ENCODE results near the gene SPAG16.
"Not testable (repeated sequence)": the region's sequence is repeated elsewhere in the genome, so short reads cannot be mapped to it uniquely, and the experiment has no call there.

SPAG16 gene

DNA sequence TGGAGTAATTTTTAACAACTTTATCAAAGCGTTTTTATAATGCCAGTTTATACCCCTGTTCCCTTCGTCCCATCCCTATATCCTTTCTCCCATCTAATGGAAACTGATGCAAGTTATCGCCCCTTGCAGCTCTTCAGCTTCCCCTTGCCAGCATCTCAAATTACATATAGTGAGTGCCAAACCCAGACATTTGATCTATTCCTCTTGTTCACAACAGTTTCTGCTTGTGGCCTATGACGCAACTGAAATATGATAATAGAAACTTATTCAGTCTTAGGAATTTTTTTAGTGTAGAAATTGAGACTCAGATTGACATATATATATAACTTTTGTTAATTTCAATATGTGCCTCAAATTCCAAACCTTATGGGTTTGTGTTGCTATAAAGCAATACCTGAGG, 564.4 kb downstream of the SPAG16 start:
- no peak for DNase-seq

DNA sequence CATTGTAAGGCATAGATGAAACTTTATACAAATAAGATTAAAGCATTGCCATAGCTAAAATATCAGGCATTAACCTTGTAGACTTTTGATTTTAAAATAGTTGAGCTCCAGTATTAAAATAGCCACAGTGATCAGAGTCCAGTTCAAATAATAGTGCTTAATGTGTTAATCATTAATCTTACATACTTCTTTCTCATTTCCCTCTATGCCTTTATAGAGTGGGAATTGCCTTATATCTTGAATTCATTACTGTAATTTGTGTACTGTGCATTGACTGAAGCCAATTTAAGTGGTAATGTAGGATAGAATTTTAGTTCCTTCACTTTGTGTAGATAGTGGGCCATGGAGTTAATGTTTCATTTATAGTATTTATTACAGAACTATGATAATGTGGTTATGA, 577.4 kb downstream of the SPAG16 start:
- DNase-seq, result no peak

DNA sequence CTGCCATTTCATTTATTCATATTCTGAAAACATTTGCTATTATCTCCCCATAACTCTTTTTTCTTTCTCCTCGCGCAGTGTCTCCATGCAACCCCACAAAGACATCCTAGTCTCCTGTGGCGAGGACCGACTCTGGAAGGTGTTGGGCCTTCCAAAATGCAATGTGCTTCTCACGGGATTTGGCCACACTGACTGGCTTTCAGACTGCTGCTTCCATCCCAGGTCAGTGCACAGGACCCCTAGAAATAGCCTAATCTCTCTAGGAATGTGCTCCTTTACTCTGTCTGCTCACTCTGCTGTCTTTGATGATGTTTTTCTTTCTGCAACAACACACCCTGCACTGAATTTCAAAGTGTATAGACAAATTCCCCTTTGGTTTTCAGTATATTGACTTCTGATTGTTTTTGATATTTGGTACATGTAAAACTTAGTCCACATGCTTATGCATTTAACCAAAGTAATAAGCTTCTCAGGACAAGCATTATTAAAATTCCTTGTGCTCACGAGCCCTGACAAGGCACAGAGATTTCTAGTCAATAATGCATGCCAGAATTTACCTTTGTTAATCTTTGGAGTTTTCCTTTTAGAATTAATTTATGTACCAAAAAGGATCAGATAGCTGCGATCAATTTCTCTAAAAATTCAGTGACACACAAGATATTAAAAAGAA, 578.3 kb downstream of the SPAG16 start:
- no peak for DNase-seq

DNA sequence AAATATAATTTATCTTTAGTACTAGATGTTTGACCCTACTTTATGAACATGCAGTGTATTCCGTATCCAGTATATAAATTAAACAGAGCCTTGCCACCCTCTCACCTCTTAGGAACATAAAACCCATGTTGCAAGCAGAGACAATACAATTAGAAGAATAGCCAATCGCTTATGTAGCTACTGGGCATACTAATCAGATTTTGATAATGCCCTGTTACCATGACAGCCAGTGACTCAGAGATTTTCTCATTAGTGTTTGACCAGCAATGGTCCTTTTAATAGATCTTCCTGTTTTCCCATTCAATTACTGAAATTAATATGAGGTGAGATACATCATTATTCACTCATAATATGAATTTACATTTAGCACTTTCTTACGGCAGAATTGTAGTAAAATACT, 579.3 kb downstream of the SPAG16 start:
- no peak for DNase-seq

DNA sequence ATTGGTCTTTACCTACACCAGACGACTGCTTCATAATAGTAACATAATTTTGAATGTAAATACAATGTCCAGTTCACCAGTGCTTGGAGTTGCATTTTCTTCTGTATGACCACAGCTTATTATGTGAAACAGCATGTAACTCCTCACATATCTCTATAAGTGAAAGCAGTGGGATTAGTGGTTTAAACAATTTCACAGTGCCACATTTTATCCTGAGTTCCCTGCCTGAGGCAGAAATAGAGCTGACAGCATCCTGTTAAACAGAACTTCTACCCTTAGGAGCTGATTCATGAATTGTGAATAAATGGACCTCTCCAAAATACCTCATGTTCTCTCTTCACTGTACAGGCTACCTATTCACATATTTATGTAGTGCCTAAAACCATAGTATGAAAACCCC, 584.3 kb downstream of the SPAG16 start:
- no peak for DNase-seq

DNA sequence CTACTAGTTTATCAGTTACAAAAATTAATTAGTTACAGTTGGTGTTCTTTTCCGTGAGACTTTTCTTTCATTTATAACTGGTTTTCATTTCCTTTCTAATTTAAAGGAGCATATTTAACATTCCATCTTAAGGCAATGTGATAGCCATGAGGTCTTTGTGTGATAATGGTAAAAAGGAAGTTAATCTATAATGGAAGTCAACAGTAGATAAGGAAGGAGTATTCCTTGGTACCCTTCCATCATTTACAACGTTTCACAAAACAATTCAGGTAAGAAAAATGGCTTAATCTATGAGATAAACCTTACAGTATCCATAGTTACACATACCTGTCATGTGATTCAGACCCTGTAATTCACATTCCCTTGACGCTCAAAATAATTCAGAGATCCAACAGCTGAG, 601.2 kb downstream of the SPAG16 start:
- no peak for DNase-seq

DNA sequence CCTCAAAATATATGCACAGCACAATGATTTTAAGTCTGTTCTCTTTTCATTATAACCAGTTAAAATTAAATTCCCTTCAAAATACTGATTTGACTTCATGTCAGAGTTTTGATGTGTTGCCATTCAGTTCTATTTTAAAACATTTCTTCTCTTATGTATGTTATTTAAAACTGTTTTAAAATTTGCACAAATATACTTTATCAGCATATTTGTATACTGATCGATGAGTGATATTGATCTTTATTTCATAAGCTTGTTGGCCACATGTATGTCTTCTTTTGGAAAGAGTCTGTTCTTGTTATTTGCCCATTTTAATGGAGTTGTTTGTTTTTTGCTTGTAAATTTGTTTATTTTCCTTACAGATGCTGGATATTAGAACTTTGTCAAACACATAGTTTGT, 630.2 kb downstream of the SPAG16 start:
- DNase-seq, result no peak

DNA sequence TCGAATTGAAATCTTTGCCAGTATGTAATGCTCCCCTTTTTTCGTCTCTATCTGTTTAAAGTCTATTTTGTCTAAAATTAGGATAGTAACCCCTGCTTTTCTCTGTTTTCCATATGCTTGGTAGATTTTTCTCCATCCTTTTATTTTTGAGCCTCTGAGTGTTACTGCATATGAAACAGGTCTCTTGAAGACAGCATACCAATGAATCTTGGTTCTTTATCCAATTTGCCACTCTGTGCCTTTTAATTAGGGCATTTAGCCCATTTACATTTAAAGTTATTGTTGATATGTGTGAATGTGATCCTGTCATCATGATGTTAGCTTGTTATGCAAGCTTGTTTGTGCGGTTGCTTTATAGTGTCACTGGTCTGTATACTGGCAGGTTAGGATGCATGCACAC, 635.8 kb downstream of the SPAG16 start:
- no peak for DNase-seq

DNA sequence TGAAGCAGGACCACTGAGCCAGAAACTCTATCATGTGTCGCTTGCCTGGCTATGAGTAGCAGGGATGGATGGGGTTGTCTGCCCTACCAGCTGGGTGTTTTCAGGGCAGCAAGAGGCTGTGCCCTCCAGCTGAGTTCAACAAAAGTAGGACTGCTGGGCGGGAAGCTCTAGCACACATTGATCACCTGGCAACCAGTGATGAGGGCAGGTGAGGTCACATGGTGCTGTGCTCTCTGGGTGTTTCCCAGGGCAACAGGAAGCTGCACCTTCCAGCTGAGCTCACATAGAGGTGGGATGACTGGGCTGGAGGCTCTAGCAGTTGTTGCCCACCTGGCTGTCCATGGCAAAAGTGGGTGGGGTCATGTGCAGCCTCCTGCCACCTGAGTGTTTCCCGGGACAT, 639.3 kb downstream of the SPAG16 start:
- DNase-seq, result no peak

DNA sequence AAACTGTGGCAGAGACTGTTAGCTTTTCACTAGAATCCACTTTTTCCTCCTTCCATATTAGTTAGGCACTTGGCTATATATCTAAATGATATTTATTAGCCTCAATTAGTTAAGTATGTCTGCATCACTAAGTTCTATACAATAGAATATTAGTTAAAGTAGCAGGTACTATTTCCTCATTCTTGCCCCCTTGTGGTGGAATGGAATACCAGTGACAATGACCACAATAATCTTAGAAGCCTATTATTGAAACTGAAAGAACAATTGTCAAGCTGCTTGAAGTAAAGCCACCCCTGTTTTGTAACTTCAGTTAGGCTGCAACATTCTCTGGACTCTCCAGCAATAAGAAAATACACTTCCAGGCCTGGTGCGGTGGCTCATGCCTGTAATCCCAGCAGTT, 650.3 kb downstream of the SPAG16 start:
- no peak for DNase-seq

DNA sequence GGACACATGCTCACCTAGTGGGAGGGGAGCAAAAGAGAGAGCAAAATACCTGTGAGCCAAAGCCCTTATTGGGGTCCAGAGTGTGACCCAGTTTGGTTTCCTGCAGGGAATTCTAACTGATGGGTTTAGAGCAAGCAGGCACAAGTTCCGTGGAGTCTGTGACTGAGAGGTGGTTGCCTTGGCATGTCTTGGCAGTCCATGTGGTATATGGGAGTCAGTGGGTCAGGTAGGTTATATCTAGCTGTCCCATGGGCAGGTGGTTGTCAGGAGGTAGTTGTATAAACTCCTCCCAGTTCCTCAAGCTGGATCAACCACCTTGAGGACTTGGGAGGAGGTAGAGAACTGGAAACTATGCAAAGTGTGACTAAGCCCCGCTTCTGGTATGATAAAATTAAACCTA, 673.8 kb downstream of the SPAG16 start:
- no peak for DNase-seq

DNA sequence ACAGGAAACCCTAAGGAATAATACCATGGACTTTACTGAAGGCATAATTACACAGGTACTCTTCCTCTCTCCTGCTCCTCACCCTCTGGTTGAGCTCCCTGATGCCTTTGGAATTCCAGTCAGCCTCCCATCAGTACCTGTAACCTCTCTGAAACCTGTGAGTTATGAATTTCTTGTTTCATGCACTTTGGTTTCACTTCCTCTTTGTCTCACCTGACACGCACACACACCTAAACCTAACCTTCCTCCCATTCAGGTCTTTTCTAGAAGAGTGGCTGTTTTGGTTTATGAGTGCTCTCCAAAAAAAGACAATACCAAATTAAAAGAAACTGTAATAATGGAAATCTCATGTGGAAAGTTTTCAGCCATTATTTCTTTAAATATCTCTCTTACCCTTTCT, 675.3 kb downstream of the SPAG16 start:
- DNase-seq, result no peak

DNA sequence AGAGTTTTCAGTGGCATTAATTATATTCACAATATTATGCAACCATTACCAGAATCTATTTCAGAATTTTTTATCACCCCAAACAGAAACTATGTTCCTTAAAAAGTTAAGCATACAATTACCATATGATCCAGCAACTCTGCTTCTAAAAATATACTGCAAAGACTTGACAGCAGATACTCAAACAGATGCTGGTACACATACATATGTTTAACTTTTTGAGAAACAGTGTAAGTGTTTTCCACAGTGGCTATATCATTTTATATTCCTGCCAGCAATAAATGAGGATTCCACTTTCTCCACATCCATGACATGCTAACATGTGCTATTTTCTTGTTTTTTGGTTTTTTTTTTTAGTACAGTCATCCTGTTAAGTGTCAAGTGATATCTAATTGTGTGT, 687.3 kb downstream of the SPAG16 start:
- DNase-seq, result no peak

DNA sequence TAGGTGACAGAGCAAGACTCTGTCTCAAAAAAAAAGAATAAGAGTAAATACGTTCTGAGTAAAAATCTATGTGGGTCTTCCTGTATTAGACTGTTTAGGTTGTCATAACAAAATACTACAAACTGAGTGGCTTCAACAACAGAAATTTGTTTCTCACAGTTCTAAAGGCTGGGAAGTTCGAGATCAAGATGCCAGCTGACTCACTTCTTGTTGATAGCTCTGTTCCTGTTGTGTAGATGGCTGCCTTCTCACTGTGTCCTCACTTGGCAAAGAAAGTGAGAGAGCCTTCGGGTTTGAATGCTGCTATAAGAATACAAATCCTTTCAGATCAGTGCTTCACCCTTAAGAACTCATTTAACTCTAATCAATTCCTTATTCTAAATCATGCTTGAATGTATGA, 696.6 kb downstream of the SPAG16 start:
- DNase-seq, result no peak

DNA sequence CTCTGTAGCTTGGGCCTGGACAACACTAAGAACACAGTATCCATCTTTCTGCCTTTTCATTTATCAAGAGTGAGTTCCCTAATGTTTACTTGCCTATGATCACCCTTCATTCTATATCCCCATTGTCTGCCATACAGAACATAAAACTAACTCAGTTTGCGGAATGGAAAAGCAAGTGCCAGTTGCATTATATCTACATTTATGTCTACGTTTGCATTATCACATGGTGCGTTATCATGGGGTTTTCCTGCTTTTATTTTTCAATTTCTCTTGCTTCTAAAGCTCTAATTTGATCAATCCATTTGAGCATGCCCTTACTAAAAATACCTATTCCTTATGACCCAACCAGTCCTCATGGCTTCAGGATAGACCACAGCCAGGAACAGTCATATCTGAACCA, 704.9 kb downstream of the SPAG16 start:
- DNase-seq, result no peak

DNA sequence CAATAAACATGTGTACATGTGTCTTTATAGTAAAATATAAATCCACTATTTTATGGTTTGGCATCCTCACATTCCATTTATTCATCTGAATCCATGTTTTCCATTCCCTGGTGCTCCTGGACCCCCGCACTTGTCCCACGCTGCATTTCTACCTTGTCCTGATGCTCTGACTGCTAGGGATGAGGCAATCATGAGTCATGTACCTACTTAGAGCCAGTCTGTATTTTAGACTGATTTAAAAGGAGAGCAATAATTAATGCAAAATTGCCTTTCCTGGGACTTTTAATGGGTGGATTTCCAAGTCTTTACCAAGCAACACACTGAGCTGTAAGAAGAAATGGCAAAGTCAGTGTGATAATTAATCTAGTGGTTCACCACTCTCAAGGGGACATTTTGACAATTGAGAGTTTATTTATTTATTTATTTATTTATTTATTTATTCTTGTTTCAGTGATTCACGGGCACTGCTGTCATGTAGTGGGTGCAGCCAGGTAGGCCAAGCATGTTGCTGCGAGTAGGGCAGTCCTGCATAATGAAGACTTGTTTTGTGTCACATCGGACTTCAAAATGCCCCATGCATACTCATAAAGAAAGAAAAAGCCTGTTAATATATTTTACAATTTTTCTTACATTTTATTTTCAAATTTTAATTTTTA, 707.3 kb downstream of the SPAG16 start:
- DNase-seq, result no peak

DNA sequence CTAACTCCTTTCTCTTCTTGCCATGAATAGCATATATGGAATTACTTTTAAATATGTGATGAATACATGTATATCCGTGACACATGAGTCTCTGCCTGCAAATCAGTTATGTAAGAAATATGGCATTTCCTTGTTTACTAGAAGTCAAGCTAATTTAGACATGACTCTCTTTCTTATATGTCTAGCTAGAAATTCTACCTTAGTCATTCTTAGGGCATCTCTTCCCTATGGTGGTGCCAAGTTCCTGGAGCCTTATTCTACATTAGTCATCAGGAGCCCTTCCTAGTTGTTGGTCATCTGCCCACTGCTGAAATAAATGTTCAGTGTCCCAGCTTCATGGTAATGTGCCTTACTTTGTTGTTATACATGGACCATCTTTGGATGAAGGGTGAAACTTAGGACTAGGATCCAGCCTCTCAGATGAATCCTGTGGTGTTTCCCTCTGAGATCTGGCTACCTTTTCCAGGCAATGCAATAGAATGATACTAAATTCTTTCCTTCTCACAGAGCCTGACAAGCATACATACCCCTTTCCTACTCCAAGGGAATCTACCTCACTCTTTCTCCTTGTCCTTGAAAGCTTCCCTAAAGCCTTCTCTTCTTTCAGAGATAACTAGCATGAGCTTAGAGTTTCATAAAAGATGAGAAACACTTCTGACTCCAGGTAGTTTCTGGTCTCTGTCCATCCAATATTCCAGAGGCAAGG, 711.3 kb downstream of the SPAG16 start:
- no peak for DNase-seq

DNA sequence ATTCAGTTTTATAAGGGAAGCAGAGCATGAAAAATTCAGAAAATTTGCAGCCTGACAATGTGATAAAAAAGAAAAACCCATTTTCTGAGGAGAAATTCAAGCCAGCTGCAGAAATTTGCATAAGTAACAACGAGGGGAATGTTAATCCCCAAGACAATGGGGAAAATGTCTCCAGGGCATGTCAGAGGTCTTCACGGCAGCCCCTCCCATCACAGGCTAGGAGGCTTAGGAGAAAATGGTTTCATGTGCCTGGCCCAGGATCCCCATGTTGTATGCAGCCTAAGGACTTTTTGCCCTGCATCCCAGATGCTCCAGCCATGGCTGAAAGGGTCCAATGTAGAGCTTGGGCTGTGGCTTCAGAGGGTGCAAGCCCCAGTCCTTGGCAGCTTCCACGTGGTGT, 714.7 kb downstream of the SPAG16 start:
- DNase-seq, result not testable (repeated sequence)

DNA sequence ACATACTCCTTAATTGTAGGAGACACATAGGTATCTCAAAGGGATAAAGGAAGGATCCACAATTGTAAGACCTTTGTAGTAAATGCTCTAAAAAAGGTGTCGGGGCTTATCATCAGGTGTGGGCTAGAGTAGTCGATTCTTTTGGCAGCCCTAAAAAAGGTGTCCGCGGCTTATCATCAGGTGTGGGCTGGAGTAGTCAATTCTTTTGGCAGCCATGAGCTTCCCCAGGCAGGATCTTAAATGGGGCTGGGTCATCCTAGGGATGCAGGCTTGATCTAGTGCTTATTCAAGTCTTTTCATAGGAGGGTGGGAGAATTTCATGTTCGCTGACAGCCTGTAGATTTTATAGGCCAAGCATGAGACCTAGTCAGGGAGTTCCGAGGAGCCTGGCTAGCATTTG, 720.2 kb downstream of the SPAG16 start:
- DNase-seq, result no peak

DNA sequence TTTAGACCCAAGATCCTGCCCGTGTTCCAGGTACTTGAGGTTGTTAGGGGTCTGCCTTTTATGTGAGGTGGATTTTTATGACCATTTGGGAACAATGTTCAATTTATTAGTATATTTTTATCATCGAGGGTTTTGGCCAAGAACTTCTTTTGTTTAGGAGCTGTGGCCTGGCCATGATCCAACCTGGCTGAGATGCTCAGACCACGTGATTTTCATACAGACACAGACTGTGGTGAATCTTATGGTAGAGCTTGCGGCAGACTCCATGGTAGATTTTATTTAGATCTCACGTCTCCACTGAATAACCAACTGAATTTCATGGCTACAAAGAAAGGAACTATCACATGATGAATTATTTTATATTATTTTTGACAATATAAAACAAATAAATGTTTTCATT, 721.1 kb downstream of the SPAG16 start:
- DNase-seq, result no peak

DNA sequence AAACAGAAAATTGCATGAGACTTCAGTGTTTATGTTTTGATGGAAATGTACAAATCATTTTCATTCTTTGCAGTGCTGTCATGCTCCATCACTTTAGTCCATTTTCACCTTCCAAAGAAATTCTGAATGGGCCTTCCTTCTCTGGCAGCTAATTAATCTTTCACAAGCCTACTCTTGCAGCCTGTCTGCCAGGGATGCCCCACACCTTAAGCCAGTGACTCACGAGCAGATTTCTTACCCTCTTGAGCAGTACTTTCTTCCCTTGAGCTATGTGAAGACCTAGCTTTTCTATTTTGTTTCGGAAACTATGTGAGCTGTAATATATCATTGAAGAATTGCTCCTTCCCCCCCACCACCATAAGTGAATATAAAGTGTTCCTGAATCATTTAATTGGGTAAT, 722.3 kb downstream of the SPAG16 start:
- DNase-seq, result no peak

DNA sequence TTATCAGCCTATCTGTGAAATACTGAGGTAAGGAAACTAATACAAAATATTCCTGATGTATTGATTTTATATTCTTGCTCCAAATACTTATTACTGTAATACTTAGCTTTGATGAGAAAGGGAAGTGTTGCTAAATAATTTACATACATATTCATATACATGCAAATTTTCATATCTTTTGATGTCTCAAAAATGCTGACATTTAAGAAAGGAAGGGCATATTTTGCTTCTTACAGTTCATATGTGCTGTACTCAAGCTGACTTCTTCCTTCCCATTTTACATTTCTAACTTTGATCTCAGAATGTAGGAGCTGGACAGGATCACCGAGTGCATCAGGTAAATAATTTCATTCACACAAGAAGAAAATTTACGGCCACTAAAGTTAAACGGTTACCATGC, 727.4 kb downstream of the SPAG16 start:
- DNase-seq, result no peak

DNA sequence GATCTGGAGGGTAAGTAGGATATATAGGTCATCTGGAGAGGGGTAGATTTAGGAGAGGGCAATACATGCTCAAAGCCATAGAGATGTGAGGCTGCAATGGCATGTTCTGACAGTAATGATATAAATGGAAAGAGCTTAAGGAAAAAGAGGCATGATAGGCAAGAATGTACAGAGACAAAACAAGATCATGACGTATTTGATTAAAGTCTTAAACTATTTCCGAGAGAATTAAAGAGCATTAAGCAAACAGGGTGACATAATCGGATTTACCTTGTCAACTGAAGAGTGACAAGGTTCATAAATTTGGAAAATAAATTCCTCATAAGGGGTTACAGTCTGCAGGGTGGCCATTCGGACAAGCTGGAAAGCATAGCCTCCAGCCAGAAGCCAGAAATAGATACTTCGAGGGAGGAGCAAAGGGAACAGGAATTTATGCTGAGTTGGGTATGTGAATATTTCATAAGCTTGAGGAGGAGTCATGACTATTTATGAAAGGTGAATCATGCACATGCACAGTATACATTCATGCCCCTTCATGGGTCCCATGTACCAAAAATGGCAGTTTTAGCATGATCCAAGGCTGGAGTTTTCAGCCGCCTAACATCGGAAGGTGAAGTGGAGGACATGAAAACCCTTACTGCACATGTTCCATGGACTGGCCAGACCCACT, 730.4 kb downstream of the SPAG16 start:
- DNase-seq, result no peak

Data from NCI-H2227 treated with DMSO at 0.1 percent for 48 hours (cell line).